Activated CD4-positive, alpha-beta T cell treated with anti-CD3 and anti-CD28 coated beads, Interleukin-2, amount 50 U/mL, for 1 hour (primary cell): ENCODE data around the gene METTL24.

Experiments
- DNase-seq: peaks from one replicate; pipeline ENCODE4 v3.0.0-alpha.2; 2020

METTL24 gene, protein sequence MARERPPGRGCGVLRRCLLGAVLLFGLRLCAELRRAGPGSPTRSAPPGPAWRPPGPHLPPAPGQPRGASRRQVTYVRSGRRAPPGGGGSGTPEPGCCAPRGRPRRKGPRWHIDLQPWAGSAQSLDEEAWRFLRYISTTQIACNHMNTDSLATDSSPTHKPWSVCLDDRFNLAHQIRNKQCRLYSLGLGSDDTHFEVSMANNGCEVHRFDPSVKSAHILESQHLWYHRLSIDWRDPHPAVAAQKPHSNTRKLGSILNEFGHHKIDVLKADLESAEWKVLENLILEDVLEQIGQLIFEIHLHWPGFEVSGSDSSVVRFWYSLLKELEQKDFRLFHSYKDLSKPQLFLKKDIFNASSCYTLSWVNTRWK

DNA sequence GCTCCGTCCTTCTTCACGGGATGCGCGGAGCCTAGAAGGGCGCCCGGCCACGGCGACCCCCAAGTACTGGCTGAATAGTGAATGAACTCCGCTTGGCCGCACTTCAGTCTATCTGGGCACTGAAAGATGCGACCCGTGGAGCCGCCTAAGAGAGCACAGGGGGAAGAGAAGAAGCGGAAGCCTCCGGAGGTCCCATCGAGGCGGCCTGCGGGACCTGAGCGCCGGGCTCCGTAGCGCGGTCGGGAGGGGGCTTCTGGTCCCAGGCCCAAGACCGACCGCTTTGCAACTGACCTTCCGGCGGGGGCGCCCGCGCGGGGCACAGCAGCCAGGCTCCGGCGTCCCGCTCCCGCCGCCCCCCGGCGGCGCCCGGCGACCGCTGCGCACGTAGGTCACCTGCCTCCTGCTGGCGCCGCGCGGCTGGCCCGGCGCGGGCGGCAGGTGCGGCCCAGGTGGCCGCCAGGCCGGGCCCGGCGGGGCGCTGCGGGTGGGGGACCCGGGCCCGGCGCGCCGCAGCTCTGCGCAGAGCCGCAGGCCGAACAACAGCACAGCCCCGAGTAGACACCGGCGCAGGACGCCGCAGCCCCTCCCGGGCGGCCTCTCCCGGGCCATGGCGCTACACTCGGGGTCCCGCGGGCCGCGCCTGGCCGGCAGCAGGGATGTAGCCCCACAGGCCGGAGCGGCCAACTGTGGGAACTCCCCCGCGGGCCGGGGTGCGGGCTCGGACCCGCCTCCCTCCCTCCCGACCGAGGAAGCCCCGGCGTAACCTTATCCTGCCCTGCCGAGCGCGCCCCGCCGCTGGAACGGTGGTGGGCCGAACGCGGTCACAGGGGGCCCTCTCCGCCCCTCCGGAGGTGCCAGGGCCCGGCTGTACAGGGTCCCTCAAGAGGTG is at the start of gene METTL24:
Gene METTL24 (minus strand): TSS at position 686 of the 889 bp plus-strand sequence. CDS start 77 bp downstream, at position 609.
- DNase-seq: no peak

DNA sequence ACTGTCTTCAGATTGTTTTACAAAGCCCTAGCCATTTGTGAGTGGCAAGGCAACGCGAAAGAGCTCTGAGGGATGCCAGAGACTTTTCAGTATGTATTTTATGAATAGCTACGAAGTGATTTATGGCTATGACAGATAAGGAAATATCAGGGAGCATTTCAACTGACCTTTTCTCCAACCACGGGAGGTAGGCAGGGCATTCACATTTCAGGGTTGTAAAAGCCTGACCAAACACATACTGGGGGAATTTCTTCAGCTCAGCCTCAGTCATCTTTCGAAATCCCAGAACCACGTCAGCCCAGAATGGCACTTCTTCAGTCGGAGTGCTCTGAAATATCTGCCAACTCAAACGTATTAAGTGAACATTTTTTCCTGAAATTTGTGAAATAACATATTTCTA is 46.5 kb upstream of the METTL24 start:
- DNase-seq: no peak

DNA sequence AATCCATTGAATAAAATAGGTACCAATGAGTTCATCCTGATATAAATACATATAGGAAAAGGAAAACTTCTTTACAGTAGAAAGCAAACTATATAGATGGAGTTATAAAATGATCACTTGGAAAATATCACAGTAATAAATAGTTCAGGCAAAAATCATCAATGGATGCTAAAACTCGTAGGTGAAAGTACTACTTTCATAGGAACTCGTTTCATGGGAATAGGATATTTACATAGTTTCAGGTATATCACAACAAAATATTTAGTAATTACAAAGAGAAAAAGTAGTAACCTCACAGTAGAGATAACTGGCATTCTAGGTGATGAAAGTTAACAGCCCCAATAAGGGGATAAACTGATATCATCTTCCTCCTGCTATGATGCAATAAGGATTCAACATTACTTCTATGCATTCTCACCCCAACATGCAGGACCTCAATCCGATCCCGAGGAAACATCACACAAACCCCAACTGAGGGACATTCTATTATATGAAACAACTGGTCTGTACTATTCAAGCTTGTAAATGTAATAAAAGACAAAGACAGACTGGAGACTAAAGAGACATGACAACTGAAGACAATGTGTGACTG is 43.5 kb upstream of the METTL24 start:
- no peak for DNase-seq

DNA sequence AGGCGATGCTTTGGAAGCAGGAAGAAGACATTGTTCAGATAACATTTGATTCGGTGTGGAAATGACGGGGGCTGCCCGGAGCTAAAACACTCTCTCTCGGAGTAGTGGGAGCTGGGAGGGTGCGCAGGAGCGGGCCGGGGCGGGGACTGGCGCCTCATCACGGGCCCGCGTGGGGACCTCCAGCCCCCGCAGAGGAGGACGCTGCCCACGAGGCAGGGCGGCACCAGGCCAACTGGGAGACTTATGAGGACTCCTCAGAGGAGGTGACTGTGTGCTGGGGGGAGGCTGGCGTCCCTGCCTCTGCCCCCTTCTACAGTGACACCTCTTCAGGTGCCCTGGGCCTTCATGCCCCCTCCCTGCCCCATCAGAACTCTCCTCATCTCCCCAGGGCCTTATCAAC is 42.1 kb upstream of the METTL24 start:
- DNase-seq: no peak

DNA sequence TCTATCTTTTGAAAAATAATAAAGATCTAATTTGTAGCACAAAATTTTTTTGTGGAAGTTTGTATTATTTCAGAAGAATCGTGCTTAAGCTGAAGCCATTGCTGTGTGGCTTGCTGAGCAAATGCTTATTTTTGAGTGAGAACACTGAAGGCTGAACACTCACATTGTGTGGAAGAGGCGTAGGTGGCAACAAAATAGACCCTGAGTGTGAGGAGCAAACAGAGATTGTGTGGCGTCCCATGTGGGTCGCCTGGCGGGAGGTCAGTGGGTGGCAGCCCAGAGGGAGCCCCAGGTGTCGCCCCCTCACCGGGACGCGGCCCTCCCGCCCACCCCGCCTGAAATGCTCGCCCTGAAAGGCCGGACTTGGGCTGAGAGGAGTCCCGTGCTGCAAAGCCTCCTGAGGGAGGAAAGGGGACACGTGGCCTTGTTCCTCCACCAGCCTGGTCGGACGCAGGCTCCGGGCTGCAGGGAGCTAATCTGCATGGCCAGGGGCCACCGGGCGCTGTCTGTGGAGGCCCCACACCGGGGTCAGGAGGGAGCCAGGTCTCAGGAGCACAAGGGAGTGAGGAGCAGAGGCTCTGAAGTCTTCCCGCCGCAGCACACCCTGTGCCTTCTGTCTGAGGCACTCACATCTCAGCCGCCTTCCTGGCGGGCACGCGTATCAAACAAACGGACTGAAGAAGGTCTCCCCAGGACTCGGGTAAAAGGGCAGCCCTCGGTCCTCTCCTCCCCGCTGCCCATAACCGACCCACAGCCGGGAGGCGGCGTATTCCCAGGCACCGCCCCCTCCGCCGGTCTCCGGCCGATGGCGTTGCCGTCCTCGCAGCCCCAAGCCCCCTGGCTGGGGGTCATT is 41.3 kb upstream of the METTL24 start:
- no peak for DNase-seq

DNA sequence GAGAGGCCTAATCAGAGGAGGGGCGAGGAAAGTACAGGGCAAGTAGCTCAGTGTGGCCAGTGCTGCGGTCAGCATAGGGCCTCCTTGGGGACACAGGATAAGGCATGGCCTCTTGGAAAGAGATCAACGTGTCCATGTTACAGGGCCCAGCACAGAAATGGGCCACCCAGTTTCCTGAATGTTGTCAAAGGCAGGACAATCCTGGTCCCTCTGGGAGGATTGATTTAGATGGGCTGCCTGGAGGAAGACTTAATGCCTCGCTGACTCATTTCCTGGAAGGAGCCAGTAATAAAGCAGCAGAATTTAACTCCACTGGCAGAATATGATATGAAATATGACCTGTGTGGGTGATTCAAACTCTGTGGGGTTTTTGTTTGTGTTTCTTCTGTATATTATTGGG is 40.6 kb upstream of the METTL24 start:
- no peak for DNase-seq

DNA sequence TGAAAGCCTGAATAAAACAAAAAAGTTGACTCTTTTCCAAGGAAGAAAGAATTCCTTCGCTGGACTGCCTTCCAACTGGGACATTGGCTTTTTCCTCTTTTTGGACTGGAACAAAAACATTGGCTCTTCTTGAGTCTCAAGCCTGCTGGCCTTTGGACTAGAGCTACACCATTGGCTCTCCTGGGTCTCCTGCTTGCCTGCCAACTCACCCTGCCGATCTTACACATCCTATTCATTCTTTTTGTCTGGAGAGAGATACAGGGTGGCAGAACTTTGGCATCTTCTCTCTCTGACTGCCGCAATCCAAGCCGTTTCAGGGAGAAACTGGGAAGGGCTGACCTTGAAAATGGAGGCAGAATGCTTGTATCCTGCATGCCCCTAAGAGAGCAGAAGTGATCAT is 37.1 kb upstream of the METTL24 start:
- DNase-seq: no peak

DNA sequence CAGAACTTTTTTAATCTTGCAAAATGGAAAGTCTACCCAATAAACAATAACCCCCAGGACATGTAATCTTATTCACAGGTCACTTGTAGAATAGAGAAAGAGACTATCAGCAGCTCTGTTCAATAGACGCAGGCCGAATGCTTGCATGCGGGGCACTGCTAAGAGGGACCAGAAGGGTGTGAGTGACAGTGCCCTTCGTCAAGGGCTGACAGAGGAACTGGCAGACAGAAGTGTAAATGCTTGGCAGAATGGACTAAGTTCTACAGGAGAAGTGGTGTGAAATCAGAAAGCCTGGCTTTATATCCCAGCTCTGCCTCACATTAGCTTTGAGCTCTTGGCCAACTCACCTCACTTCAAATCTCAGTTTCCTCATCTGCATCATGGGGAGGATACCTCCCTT is 36.3 kb upstream of the METTL24 start:
- no peak for DNase-seq

DNA sequence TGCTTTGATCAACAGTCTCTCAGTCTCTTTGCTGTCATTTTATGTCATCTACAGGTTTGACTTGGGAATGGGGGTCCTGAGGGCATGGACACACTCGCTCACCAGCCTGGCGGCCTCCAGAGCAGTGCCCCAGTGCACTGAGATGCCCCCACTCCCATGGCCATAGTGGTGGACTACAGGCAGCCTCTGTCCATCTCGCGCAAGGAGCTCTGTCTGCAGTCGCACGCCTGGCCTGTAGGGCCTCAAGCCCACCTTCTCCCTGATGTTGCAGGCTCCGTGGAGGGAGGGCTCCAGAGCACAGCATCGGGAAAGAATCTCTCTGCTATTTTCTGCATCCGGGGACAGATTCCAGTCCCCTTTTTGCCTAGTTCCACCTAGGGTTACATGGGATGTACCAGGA is 34.6 kb upstream of the METTL24 start:
- no peak for DNase-seq

DNA sequence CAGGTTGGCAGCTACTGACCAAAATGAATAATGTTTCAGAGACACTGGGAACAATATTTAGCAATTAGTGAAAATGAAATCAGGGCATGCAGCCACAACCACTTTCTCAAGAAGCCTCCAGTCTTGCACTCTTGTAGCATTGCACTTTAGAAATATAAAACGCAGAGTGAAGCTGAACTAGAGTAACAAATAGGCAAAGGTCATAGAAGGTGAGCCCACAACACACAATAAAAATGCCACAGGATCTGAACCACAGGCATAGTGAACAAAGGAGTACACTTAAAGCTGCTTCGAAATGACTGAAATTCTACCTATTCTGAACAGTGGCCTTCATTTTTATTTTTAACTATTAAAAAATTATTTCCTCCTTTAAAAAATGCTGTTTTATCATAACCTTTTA is 32.3 kb upstream of the METTL24 start:
- no peak for DNase-seq

DNA sequence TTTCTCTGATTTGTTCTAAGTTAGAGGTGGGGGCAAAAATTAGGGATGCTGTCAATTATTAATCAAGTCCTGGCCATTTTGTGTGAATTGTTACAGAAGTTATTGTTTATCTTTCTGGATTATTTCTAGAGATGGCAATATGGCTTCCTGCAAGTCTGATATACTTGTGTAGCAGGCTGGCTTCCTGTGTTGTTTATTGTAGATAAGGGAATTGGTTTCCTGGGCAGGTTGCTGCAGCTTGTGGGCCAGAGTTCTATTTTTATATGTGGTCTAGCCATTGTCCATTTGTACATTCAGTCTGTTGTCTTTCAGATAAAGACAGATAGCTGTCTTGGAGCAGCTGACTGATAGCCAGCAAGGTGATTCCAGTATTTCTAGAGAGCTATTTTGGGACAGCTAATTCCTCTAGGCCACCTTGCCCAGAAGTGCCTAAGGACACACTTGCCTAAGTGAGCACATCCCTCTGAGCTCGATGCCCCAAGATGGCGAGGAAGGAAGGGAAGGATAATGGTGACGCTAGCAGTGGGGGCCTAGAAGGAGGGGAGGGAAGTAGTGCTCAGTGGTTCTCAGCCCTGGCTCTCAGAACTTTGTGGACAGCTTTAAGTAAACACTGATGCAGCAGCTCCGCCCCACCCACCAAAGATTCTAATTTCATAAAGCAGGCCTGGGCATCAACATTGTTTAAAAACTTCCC is 31.7 kb upstream of the METTL24 start:
- no peak for DNase-seq

DNA sequence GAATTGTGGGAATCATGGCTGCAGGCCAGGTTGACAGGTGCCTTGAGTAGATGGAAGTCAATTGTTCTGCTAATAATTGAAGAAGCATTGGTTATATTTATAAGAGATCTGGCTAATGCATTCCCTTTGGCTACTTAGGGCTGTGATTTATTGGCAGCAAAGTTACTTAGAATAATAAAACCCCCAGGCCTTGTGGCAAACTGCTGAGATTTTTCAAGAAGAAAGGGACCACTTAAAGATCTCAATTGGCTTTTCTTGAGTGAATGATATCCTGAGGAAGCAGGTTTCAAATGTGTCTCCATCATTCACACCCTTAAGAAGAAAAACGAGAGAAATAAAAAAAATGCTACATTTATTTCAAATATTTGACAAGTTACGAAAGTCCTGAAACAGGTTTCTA is 29.8 kb upstream of the METTL24 start:
- DNase-seq: no peak

DNA sequence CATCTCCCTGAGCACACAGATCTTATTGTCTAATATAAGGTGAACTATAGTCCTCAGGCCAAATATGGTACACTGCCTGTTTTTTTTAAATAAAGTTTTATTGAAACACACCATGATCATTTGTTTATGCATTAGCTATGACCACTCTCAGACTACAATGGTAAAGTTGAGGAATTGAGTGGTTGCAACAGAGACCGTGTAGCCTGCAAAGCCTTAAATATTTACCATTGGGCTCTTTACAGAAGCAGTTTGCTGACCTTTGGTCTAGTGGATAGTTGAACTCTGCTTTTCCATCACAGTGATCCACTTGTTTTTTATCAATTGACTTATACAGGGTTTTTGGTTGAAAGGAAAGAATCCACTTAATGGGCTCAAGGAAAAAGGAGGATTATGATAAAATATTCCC is 27.3 kb upstream of the METTL24 start:
- DNase-seq: no peak

DNA sequence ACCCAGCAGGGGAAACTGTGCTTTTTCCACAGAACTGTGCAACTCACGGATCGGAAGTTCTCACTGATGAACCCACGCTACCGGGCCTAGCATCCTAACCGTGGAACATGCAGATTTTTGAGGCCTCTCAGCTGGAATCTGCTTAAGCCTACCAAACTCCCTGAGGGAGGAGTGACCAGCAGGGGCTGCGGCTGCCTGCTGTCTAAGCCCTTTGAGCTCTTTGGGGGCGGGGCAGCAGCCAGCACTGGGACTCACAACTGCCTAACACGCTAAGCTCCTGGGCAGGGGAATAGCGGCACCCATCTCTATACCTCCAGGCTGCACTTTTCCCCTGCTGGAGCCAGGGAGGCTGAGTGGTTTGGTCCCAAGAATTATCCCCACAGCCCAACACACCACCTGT is 20.4 kb upstream of the METTL24 start:
- DNase-seq: no peak

DNA sequence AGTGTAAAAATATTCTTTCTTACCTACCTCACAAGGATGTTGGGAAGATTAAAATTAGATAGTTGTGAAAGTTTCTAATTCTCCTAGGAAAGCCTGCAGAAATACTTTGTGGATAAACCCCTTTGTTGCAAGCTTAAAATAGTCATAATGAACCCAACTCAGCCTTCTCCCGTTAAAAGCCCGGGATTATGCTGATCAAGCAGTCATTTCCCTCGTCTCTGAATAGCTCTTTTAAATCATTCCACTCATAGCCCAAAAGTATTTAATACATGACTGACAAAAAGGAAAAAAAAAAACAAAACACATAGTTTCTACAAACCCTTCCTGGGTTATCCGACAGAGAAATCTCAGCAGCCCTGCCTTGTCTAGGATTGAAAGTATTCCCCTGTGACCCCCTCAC is 10.9 kb upstream of the METTL24 start:
- no peak for DNase-seq

DNA sequence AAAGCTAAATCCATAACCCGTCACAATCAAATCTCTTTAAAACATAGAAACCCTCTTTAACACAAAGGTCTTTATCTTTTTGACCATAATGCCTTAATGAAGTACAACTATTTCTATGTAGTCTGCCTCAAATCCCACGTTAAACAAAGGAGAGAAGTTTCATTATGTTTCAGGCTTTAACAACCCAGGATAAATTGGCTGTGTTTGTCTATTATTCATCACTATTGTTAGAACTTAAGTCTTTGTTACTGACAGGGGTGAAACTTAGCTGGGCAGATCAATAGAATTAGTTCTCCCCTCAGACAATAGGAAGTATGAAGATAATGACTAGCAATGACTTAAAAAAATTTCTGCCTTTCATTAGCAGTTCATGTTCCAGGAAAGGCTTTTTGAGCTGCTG is 10.1 kb upstream of the METTL24 start:
- DNase-seq: no peak

DNA sequence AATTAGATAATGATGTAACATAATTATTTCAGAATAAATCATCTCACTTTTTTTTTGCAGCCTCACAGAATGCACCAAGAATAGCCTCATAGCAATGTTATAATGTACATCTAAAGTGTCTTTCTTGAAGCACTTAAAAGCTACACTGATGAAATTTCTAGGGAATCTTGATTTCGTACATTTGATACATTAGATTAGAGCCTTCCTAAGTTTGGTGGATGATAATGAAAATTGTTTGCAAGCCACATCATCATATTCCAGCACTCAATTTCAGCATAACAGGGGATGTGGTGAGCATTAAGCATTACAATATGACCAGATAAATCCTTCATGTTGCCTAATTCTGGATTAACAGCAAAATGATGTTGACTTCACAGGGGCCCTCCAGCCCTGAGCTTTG is 9.7 kb upstream of the METTL24 start:
- no peak for DNase-seq

DNA sequence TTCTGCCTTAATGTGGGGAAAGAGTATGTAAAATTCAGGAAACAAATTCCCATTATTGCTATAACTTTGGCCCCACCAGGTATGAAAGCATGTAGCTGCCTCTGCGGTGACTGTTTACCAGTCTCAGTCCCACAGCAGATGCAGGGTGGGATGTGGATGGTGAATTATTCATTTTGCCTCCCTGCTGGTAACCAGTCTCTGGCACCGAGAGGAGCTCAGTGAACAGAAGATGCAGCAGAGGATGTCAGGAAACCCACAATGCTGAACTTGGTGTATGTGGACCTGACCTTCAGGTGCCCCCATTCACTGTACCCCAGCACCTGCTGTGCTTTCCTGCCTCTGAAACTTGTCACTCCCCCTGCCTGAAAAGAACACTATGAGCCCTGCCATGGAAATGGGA is 8.8 kb upstream of the METTL24 start:
- no peak for DNase-seq

DNA sequence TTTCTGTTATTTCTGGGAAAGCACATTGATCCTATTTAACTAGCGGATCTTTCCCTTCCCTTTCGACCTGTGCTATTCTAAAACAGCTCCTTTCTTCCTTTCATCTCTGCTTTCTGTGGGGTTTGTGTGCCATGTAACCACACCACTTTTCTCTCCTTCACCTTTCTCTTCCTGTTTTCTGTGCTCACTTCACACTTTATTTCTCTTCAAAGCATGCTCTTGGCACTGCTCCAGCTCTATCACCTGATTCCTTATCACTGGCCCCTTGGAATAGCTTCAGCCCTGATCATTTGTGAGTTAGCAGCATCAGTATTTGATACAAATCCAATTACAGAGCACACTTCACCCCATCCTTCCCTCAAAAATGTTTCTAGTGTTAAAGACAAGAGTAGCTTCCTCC is 8.1 kb upstream of the METTL24 start:
- no peak for DNase-seq

DNA sequence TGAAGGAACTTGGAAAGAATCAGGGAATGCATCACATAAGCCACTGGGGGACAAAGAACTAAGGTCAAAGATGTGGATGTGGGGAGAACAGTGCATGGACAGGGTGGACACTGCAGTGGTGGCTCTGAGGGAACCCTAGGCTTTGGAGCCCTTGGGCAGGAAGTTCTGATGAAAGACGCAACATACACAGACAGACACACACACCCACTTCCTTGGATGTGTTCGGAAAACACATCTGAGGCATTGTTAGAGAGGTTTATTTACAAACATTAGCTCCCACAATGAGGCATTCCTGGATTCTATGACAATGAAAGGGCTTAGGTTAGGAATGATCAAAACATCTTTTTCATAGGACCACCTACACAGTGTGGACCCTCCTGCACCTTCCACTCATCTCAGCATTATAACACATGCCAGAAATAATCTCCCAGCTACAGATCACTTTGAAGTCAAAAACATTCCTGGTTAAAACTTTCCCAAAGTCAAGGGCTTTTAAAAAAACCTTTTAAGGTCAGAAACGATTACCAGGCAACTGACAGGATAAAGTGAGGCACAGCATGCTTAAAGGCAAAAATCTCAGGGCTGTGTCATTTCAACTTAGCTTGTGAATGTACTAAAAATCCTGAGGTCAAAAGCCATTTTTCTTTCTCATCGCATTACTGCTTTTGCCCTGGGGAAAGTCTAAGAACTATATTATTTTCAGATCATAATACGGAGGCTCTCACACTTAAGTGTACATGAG is 6.4 kb upstream of the METTL24 start:
- DNase-seq: no peak

DNA sequence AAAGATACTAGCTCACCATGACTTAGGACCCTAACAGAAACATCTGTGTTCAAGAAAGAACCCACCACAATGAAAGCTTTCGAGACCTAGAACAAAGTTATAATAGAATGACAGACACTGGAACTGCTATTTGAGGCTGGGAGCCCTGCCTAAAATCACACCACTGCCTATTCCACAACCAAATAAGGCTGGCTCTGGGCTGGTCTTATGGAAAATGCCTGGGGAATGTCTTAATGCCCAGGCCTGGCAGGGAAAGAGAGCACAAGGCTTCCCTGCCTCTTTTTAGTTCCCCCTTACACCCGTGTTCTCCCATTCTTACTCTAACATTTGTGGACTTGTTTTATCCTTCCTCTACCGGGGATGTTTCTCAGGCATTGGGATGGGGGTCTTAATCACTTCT is 5.6 kb upstream of the METTL24 start:
- DNase-seq: no peak

DNA sequence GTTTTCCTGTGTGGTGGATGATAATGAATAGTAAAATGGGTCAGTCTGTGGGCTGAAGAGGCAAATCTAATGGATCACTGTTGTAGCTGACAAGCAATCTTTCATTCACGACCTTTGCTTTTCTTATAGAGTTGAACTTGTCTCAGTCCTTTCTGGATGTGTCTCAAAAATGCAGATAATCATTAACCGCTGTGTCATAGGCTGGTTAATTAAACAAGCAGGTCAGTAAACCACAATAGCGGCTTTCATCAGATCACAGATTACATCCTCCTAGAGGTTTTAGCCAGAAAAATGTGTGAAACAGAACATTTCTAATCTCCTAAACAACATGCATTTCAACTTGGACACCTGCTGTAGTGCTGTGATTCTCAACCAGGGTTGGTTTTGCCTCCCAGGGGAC is 2.5 kb upstream of the METTL24 start:
- no peak for DNase-seq
